GM18507 (cell line): ENCODE measurements around the gene PLA2G2F.
A peak's percentile ranks its signal among the peaks of the same experiment; 100 is the strongest.

Experiments
- DNase-seq: peaks from one replicate; pipeline ENCODE4 v3.0.0; 2011; ENCODE audit warnings: low read depth; ENCODE audit not compliant: insufficient read length; ENCODE audit errors: extremely low spot score
- FAIRE-seq: peaks from 2 replicates; lab custom pipeline; 2011; peaks lifted over from hg19 to GRCh38; lab: Jason Lieb, UNC

PLA2G2F gene

GRCh38 chr1:20139776-20140612 is 871 bp downstream of the PLA2G2F start:
- FAIRE-seq (no peak), DNase-seq (no peak)

- DNase-seq (no peak), FAIRE-seq (no peak)
Measured at GRCh38 chr1:20141001-20141400, 1.9 kb downstream of the PLA2G2F start.

GRCh38 chr1:20141466-20141865 is 2.3 kb downstream of the PLA2G2F start:
- FAIRE-seq, result no peak

GRCh38 chr1:20142001-20142710 is 3.0 kb downstream of the PLA2G2F start:
- no peak for FAIRE-seq

More at GRCh38 chr1:20141466-20141865, 2.3 kb downstream of the PLA2G2F start:
- DNase-seq, result no peak

GRCh38 chr1:20143318-20143717 is 4.2 kb downstream of the PLA2G2F start:
- no peak for FAIRE-seq
- no peak for DNase-seq

More at GRCh38 chr1:20142001-20142710, 3.0 kb downstream of the PLA2G2F start:
- no peak for DNase-seq

GRCh38 chr1:20143734-20144565 is 4.8 kb downstream of the PLA2G2F start:
- no peak for FAIRE-seq

GRCh38 chr1:20147846-20148570 is 8.9 kb downstream of the PLA2G2F start:
- no peak for FAIRE-seq
- no peak for DNase-seq

More at GRCh38 chr1:20143734-20144565, 4.8 kb downstream of the PLA2G2F start:
- DNase-seq, result no peak

- no peak for FAIRE-seq
Measured at GRCh38 chr1:20148571-20149500, 9.7 kb downstream of the PLA2G2F start.

GRCh38 chr1:20149601-20150325 is 10.6 kb downstream of the PLA2G2F start:
- FAIRE-seq (no peak), DNase-seq (no peak)

More at GRCh38 chr1:20148571-20149500, 9.7 kb downstream of the PLA2G2F start:
- DNase-seq, result no peak

- DNase-seq, result no peak
Measured at GRCh38 chr1:20150326-20150705, 11.2 kb downstream of the PLA2G2F start.

GRCh38 chr1:20150969-20151368 is 11.8 kb downstream of the PLA2G2F start:
- DNase-seq (no peak), FAIRE-seq (no peak)

More at GRCh38 chr1:20150326-20150705, 11.2 kb downstream of the PLA2G2F start:
- FAIRE-seq, result no peak

- FAIRE-seq, result peak; percentile 82
- peak; percentile 87 for DNase-seq
Measured at GRCh38 chr1:20151906-20152598, 12.9 kb downstream of the PLA2G2F start.

- FAIRE-seq, result no peak
- DNase-seq, result no peak
Measured at GRCh38 chr1:20152599-20152930, 13.4 kb downstream of the PLA2G2F start.

GRCh38 chr1:20153000-20153418 is 13.9 kb downstream of the PLA2G2F start:
- DNase-seq, result no peak
- no peak for FAIRE-seq

GRCh38 chr1:20154301-20154831 is 15.2 kb downstream of the PLA2G2F start:
- DNase-seq, result no peak
- FAIRE-seq, result no peak

GRCh38 chr1:20158358-20159070 is 19.4 kb downstream of the PLA2G2F start:
- DNase-seq, result no peak
- FAIRE-seq, result no peak
